Natural killer cell (primary cell): ENCODE data around the gene MDH2. TPM values are rescaled to one million over a fixed set of nuclear protein-coding genes. Genes with fewer than 3 reads are reported as not detected.
"Not testable (repeated sequence)": the region's sequence is repeated elsewhere in the genome, so short reads cannot be mapped to it uniquely, and the experiment has no call there.

Experiments
- ATAC-seq, 3 donors: fragments of 150-1000 bp in 2 of 3; fragments of 200-7000 bp in 1 of 3; cut with Tn5 transposase; 1 replicate in 1 of 3; 2 replicates in 2 of 3; pipeline ENCODE4 v1.10.0; 2021; ENCODE audit warnings: mild to moderate bottlenecking in 2 of 3, moderate library complexity in 2 of 3
- DNase-seq, 2 donors: peaks; one replicate each; pipeline versions ENCODE4 v3.0.0 to v3.0.0-alpha.2; 2013 to 2021; ENCODE audit warnings: mixed read lengths in 1 of 2
- H3K27ac ChIP-seq: one replicate; pipeline ENCODE4 v1.5.1; 2013; ENCODE audit warnings: mild to moderate bottlenecking, low read length
- H3K27me3 ChIP-seq: one replicate; pipeline ENCODE4 v1.6.1; 2013; ENCODE audit warnings: low read length; ENCODE audit not compliant: control insufficient read depth, insufficient read depth
- H3K36me3 ChIP-seq: one replicate; pipeline ENCODE4 v1.6.1; 2013; ENCODE audit warnings: low read length; ENCODE audit not compliant: control insufficient read depth, insufficient read depth
- H3K4me1 ChIP-seq: one replicate; pipeline ENCODE4 v1.6.1; 2013; ENCODE audit warnings: low read length; ENCODE audit not compliant: control insufficient read depth, insufficient read depth
- H3K4me3 ChIP-seq: one replicate; pipeline ENCODE4 v1.5.1; 2013; ENCODE audit warnings: low read length
- H3K9me3 ChIP-seq: one replicate; pipeline ENCODE4 v1.6.1; 2013; ENCODE audit warnings: low read length; ENCODE audit not compliant: control insufficient read depth, insufficient read depth
- H3K27ac Mint-ChIP-seq, 2 donors: one replicate each; pipeline ENCODE4 v1.8.0; 2022; ENCODE audit warnings: mild to moderate bottlenecking in 2 of 2, mixed read lengths in 2 of 2, moderate library complexity in 1 of 2
- H3K27me3 Mint-ChIP-seq, 2 donors: one replicate each; pipeline ENCODE4 v1.8.0; 2022; ENCODE audit warnings: low read depth in 2 of 2, mixed read lengths in 2 of 2
- H3K36me3 Mint-ChIP-seq: one replicate; pipeline ENCODE4 v1.8.0; 2022; ENCODE audit warnings: mixed read lengths
- H3K4me1 Mint-ChIP-seq, 2 donors: one replicate each; pipeline ENCODE4 v1.8.0; 2022; ENCODE audit warnings: mixed read lengths in 2 of 2
- H3K4me3 Mint-ChIP-seq: one replicate; pipeline ENCODE4 v1.8.0; 2022; ENCODE audit warnings: mild to moderate bottlenecking, moderate library complexity, mixed read lengths
- H3K9me3 Mint-ChIP-seq, 2 donors: one replicate each; pipeline ENCODE4 v1.8.0; 2022; ENCODE audit warnings: mixed read lengths in 2 of 2
- CTCF ChIP-seq: fragments of 200-600 bp; IDR thresholded peaks from one replicate; pipeline ENCODE4 v1.8.0; 2022; ENCODE audit warnings: antibody characterized with exemption
- WGBS: methylation state at CpG from one replicate; pipeline ENCODE4 v1.1.7; 2013; ENCODE audit warnings: missing lambda C conversion rate; ENCODE audit not compliant: insufficient coverage; 5-methylcytosine and 5-hydroxymethylcytosine counted together
- intact Hi-C: fragments of 100-400 bp; cut with micrococcal nuclease; formaldehyde crosslinking; loops from one replicate; pipeline ENCODE4 v1.14.2; 2022
- total RNA-seq, 4 donors: library from RNA; stranded (reverse); fragments of 120-200 nt in 1 of 4; gene quantifications; one replicate each; pipeline versions ENCODE4 v1.2.3 to v1.2.4, GENCODE V29; 2013 to 2022

MDH2 gene
- total RNA-seq, 3 donors from 2014 or later (not counting 1 experiment from before 2014, with no cell fraction given) = 75.9 to 95.0 (median 93.9) TPM

GRCh38 chr7:76076995-76077394 is 29.1 kb downstream of the MDH2 start:
- no peaks in the 10 kb centered on the region for H3K4me1 ChIP-seq
- H3K27me3 ChIP-seq = no peaks in the 10 kb centered on the region
- Mint-ChIP-seq H3K9me3 (no peaks in the 10 kb centered on the region), H3K27ac (no peak overlapping the region), H3K36me3 (no peaks in the 10 kb centered on the region), H3K27me3 (no peaks in the 10 kb centered on the region), H3K4me3 (no peak overlapping the region), H3K4me1 (peaks cover 6 to 11% of the 10 kb centered on the region in 2 donors)
- H3K4me3 ChIP-seq = no peak overlapping the region
- no peak for TF ChIP-seq CTCF
- H3K9me3 ChIP-seq = no peaks in the 10 kb centered on the region
- intact Hi-C loops = no loop called here
- DNase-seq = no peak
- WGBS = 90% methylated on average over 5 of the region's 6 CpGs
- no peaks in the 10 kb centered on the region for H3K36me3 ChIP-seq
- ATAC-seq = no peak
- no peak overlapping the region for H3K27ac ChIP-seq

- no peaks in the 10 kb centered on the region for H3K4me1 ChIP-seq
- H3K27ac ChIP-seq = no peak overlapping the region
- intact Hi-C loops = no loop called here
- ATAC-seq (no peak), DNase-seq (no peak)
- H3K4me3 ChIP-seq = no peak overlapping the region
- no peaks in the 10 kb centered on the region for H3K9me3 ChIP-seq
- Mint-ChIP-seq H3K9me3 (no peaks in the 10 kb centered on the region), H3K27ac (no peak overlapping the region), H3K27me3 (no peaks in the 10 kb centered on the region), H3K4me1 (peaks cover 6 to 11% of the 10 kb centered on the region in 2 donors), H3K4me3 (no peak overlapping the region), H3K36me3 (no peaks in the 10 kb centered on the region)
- no peaks in the 10 kb centered on the region for H3K36me3 ChIP-seq
- 20% methylated on average over 2 of the region's 3 CpGs for WGBS
- no peak for TF ChIP-seq CTCF
- H3K27me3 ChIP-seq = no peaks in the 10 kb centered on the region
These were observed 29.5 kb downstream of the MDH2 start for GRCh38 chr7:76077435-76077834.

- intact Hi-C loops = no loop called here
- no peaks in the 10 kb centered on the region for H3K36me3 Mint-ChIP-seq
- H3K4me1 Mint-ChIP-seq = peaks cover 6 to 11% of the 10 kb centered on the region in 2 donors
- 85% methylated on average over 5 of the region's 5 CpGs for WGBS
- no peak for TF ChIP-seq CTCF
- Histone ChIP-seq H3K9me3 (no peaks in the 10 kb centered on the region), H3K4me1 (no peaks in the 10 kb centered on the region), H3K4me3 (no peak overlapping the region), H3K27ac (no peak overlapping the region), H3K36me3 (no peaks in the 10 kb centered on the region), H3K27me3 (no peaks in the 10 kb centered on the region)
- DNase-seq (no peak), ATAC-seq (no peak)
- H3K27ac Mint-ChIP-seq = no peak overlapping the region
- H3K9me3 Mint-ChIP-seq = no peaks in the 10 kb centered on the region
- no peaks in the 10 kb centered on the region for H3K27me3 Mint-ChIP-seq
- H3K4me3 Mint-ChIP-seq = no peak overlapping the region
These were observed 32.3 kb downstream of the MDH2 start for GRCh38 chr7:76080204-76080603.

GRCh38 chr7:76084115-76084514 is 36.2 kb downstream of the MDH2 start:
- H3K9me3 ChIP-seq, H3K4me1 ChIP-seq, ATAC-seq, H3K27ac Mint-ChIP-seq, H3K27me3 Mint-ChIP-seq, H3K27ac ChIP-seq, H3K27me3 ChIP-seq, H3K9me3 Mint-ChIP-seq, intact Hi-C loops, H3K36me3 Mint-ChIP-seq, DNase-seq, H3K4me1 Mint-ChIP-seq, H3K4me3 ChIP-seq, H3K36me3 ChIP-seq, H3K4me3 Mint-ChIP-seq: not testable (repeated sequence)
- 89% methylated on average over 2 of the region's 2 CpGs for WGBS
